ENCODE measurements around the gene MARCHF9. TPM values are rescaled to one million over a fixed set of nuclear protein-coding genes. Genes with fewer than 3 reads are reported as not detected.

MARCHF9 gene
- total RNA-seq, 1 experiment from 2014 or later, result 6.2 TPM

DNA sequence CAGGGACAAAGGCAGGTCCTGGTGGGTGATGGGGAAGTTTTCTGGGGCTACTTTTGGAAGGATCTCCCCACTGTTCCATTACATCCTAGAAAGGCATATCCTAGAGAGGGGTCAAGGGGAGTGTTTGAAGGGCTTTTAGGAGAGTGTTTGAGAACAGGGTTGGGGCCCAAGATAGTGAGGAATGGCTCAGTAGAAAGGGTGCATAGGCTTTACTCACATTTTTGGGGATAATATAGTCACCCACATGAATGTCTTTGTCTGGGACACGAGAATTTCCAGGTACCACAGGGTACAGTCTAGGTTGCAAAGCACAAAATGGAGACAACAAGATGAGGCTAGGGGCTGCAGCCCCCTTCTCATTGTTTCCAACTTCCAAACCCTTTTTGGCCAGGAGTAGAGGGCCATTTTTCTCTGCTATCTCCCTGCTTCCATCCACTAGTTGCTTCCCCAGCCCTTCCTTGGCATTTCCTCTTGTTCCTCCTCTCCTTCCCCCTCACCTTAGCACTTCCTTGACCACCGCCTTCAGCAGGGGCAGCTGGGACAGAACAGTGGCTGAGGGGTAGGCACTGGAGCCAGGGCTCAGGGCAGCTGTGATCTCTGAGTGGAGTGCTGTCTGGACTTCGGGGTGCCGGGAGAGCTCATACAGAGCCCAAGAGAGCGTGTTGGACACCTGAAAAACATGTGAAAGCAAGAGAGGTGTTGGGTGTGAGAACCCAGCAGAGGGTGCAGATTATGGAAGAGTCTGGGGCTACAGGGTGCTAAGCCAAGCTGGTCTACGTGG lies 9.2 kb downstream of the MARCHF9 start:
- ChIA-PET CTCF (interaction anchor here (1.1 to 5.3 kb wide), 4 partner anchors 8 to 51 kb away, joined by 3 to 80 read pairs (median 6); partner anchors contain the start of genes EEF1AKMT3, METTL1 and TSFM), POLR2A (interaction anchor here (0.8 kb wide), 1 partner anchor 12 kb away, joined by 3 read pairs; the partner anchor contains the start of gene CDK4)
- Mint-ChIP-seq H3K4me3 (peak overlapping the region; percentile 74), H3K9me3 (no peaks in the 10 kb centered on the region), H3K4me1 (peaks cover 33% of the 10 kb centered on the region), H3K36me3 (peaks cover 9% of the 10 kb centered on the region), H3K27ac (no peak overlapping the region), H3K27me3 (ENCODE audit: low read depth) (peaks cover 92% of the 10 kb centered on the region)
- DNase-seq (ENCODE audit: low spot score) (no peak), ATAC-seq (no peak)
- no peak for TF ChIP-seq TP53 (CRISPR knock-in tag; IDR thresholded peaks at IDR 0.05)
- TF ChIP-seq, protein P1, sequence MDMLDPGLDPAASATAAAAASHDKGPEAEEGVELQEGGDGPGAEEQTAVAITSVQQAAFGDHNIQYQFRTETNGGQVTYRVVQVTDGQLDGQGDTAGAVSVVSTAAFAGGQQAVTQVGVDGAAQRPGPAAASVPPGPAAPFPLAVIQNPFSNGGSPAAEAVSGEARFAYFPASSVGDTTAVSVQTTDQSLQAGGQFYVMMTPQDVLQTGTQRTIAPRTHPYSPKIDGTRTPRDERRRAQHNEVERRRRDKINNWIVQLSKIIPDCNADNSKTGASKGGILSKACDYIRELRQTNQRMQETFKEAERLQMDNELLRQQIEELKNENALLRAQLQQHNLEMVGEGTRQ (CRISPR knock-in tag; IDR thresholded peaks at IDR 0.05), result no peak
- TF ChIP-seq ZNF396 (CRISPR knock-in tag; IDR thresholded peaks at IDR 0.05; ENCODE audit: borderline replicate concordance), result no peak
- no peak for TF ChIP-seq ZBTB21 (CRISPR knock-in tag; IDR thresholded peaks at IDR 0.05; ENCODE audit: borderline replicate concordance)
- TF ChIP-seq ETV6 (CRISPR knock-in tag; IDR thresholded peaks at IDR 0.05), result no peak
- TF ChIP-seq SP1 (CRISPR knock-in tag; conservative IDR thresholded peaks at IDR 0.05), result no peak

DNA sequence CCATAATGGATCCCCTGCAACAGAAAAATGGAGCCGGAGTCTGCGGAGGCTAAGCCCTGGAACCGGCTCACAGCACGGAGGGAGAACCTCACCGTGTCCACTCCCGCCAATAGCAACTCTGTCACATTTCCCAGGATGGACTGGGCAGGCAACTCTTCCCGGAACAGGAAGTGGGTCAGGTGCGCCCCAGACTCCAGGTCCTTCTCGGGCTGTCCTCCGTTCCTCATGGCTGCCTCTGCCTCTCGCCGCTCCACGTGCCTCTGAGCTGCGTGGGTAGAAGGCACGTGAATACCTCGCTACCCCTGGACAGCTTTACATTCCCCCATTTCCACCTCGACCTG lies 9.7 kb downstream of the MARCHF9 start:
- ChIA-PET POLR2A (interaction anchor here (0.8 kb wide), 1 partner anchor 12 kb away, joined by 3 read pairs; the partner anchor contains the start of gene CDK4), CTCF (interaction anchor here (1.2 to 5.3 kb wide), 3 partner anchors 8 to 51 kb away, joined by 5 to 80 read pairs (median 6); partner anchors contain the start of gene TSFM)
- H3K36me3 Mint-ChIP-seq, result peaks cover 13% of the 10 kb centered on the region
- DNase-seq (ENCODE audit: low spot score) (no peak), ATAC-seq (no peak)
- H3K4me1 Mint-ChIP-seq, result peaks cover 33% of the 10 kb centered on the region
- peaks cover 87% of the 10 kb centered on the region for H3K27me3 Mint-ChIP-seq (ENCODE audit: low read depth)
- no peak overlapping the region for H3K27ac Mint-ChIP-seq
- H3K9me3 Mint-ChIP-seq, result no peaks in the 10 kb centered on the region
- peak overlapping the region; percentile 74 for H3K4me3 Mint-ChIP-seq
- TF ChIP-seq CBFB (CRISPR knock-in tag; IDR thresholded peaks at IDR 0.05; ENCODE audit: low read depth) (no peak), SMAD4 (CRISPR knock-in tag; IDR thresholded peaks at IDR 0.05) (0 out of 2 replicates have a peak, but pooled peaks have one; percentile 27), NFATC4 (CRISPR knock-in tag; IDR thresholded peaks at IDR 0.05) (no peak), ZNF671 (CRISPR knock-in tag; IDR thresholded peaks at IDR 0.05) (no peak), TCF7 (CRISPR knock-in tag; IDR thresholded peaks at IDR 0.05; ENCODE audit: low read depth) (no peak), GRHL2 (CRISPR knock-in tag; IDR thresholded peaks at IDR 0.05; ENCODE audit: insufficient replicate concordance, severe bottlenecking) (no peak), RELA (CRISPR knock-in tag; IDR thresholded peaks at IDR 0.05; ENCODE audit: borderline replicate concordance) (no peak), MYBL2 (CRISPR knock-in tag; IDR thresholded peaks at IDR 0.05) (no peak), ZNF263 (CRISPR knock-in tag; IDR thresholded peaks at IDR 0.05; ENCODE audit: low read depth) (no peak), SP1 (CRISPR knock-in tag; conservative IDR thresholded peaks at IDR 0.05) (peak; percentile 15; the same call in 1 of the 2 replicates)
- TF ChIP-seq, protein P2, sequence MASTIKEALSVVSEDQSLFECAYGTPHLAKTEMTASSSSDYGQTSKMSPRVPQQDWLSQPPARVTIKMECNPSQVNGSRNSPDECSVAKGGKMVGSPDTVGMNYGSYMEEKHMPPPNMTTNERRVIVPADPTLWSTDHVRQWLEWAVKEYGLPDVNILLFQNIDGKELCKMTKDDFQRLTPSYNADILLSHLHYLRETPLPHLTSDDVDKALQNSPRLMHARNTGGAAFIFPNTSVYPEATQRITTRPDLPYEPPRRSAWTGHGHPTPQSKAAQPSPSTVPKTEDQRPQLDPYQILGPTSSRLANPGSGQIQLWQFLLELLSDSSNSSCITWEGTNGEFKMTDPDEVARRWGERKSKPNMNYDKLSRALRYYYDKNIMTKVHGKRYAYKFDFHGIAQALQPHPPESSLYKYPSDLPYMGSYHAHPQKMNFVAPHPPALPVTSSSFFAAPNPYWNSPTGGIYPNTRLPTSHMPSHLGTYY (CRISPR knock-in tag; IDR thresholded peaks at IDR 0.05), result no peak
- TF ChIP-seq, protein P3, sequence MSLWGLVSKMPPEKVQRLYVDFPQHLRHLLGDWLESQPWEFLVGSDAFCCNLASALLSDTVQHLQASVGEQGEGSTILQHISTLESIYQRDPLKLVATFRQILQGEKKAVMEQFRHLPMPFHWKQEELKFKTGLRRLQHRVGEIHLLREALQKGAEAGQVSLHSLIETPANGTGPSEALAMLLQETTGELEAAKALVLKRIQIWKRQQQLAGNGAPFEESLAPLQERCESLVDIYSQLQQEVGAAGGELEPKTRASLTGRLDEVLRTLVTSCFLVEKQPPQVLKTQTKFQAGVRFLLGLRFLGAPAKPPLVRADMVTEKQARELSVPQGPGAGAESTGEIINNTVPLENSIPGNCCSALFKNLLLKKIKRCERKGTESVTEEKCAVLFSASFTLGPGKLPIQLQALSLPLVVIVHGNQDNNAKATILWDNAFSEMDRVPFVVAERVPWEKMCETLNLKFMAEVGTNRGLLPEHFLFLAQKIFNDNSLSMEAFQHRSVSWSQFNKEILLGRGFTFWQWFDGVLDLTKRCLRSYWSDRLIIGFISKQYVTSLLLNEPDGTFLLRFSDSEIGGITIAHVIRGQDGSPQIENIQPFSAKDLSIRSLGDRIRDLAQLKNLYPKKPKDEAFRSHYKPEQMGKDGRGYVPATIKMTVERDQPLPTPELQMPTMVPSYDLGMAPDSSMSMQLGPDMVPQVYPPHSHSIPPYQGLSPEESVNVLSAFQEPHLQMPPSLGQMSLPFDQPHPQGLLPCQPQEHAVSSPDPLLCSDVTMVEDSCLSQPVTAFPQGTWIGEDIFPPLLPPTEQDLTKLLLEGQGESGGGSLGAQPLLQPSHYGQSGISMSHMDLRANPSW (CRISPR knock-in tag; conservative IDR thresholded peaks at IDR 0.05; ENCODE audit: low read depth), result no peak
- TF ChIP-seq, protein P4, sequence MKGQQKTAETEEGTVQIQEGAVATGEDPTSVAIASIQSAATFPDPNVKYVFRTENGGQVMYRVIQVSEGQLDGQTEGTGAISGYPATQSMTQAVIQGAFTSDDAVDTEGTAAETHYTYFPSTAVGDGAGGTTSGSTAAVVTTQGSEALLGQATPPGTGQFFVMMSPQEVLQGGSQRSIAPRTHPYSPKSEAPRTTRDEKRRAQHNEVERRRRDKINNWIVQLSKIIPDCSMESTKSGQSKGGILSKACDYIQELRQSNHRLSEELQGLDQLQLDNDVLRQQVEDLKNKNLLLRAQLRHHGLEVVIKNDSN (CRISPR knock-in tag; IDR thresholded peaks at IDR 0.05), result peak; percentile 71; the same call in 1 of the 2 replicates
- TF ChIP-seq, protein P5, sequence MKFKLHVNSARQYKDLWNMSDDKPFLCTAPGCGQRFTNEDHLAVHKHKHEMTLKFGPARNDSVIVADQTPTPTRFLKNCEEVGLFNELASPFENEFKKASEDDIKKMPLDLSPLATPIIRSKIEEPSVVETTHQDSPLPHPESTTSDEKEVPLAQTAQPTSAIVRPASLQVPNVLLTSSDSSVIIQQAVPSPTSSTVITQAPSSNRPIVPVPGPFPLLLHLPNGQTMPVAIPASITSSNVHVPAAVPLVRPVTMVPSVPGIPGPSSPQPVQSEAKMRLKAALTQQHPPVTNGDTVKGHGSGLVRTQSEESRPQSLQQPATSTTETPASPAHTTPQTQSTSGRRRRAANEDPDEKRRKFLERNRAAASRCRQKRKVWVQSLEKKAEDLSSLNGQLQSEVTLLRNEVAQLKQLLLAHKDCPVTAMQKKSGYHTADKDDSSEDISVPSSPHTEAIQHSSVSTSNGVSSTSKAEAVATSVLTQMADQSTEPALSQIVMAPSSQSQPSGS (CRISPR knock-in tag; IDR thresholded peaks at IDR 0.05; ENCODE audit: borderline replicate concordance, low read depth), result no peak
- TF ChIP-seq, protein P1 (CRISPR knock-in tag; IDR thresholded peaks at IDR 0.05), result peak; percentile 34
- TF ChIP-seq, protein P6, sequence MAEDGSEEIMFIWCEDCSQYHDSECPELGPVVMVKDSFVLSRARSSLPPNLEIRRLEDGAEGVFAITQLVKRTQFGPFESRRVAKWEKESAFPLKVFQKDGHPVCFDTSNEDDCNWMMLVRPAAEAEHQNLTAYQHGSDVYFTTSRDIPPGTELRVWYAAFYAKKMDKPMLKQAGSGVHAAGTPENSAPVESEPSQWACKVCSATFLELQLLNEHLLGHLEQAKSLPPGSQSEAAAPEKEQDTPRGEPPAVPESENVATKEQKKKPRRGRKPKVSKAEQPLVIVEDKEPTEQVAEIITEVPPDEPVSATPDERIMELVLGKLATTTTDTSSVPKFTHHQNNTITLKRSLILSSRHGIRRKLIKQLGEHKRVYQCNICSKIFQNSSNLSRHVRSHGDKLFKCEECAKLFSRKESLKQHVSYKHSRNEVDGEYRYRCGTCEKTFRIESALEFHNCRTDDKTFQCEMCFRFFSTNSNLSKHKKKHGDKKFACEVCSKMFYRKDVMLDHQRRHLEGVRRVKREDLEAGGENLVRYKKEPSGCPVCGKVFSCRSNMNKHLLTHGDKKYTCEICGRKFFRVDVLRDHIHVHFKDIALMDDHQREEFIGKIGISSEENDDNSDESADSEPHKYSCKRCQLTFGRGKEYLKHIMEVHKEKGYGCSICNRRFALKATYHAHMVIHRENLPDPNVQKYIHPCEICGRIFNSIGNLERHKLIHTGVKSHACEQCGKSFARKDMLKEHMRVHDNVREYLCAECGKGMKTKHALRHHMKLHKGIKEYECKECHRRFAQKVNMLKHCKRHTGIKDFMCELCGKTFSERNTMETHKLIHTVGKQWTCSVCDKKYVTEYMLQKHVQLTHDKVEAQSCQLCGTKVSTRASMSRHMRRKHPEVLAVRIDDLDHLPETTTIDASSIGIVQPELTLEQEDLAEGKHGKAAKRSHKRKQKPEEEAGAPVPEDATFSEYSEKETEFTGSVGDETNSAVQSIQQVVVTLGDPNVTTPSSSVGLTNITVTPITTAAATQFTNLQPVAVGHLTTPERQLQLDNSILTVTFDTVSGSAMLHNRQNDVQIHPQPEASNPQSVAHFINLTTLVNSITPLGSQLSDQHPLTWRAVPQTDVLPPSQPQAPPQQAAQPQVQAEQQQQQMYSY (CRISPR knock-in tag; IDR thresholded peaks at IDR 0.05), result peak; percentile 49
- TF ChIP-seq, protein P7, sequence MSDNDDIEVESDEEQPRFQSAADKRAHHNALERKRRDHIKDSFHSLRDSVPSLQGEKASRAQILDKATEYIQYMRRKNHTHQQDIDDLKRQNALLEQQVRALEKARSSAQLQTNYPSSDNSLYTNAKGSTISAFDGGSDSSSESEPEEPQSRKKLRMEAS (CRISPR knock-in tag; IDR thresholded peaks at IDR 0.05), result peak; percentile 88
